Right kidney (tissue), 9 donors: ENCODE results near the gene DDX19B.
"Not testable (repeated sequence)": the region's sequence is repeated elsewhere in the genome, so short reads cannot be mapped to it uniquely, and the experiment has no call there.

Source experiments
- DNase-seq: peaks from one replicate; pipeline ENCODE4 v3.0.0-alpha.2; 2016
- long read RNA-seq, 8 donors: transcript quantifications; one replicate each; lab custom pipeline, GENCODE V29; 2026

Gene DDX19B
- long read RNA-seq, donor 1, partial matches to known transcripts, result 0 of 3 reads
- long read RNA-seq, donor 1, other reads (novel, unspliced or antisense), result 0 of 3 reads
- long read RNA-seq, donor 2, transcript DDX19B-201 (12 exons, 3,386 nt), result major isoform, 6 of 7 reads
- long read RNA-seq, donor 2, partial matches to known transcripts, result 0 of 7 reads
- long read RNA-seq, donor 2, other reads (novel, unspliced or antisense), result 0 of 7 reads
- long read RNA-seq, donor 3, partial matches to known transcripts, result 0 of 2 reads
- long read RNA-seq, donor 3, other reads (novel, unspliced or antisense), result 0 of 2 reads
- long read RNA-seq, donor 4, partial matches to known transcripts, result 5 of 10 reads
- long read RNA-seq, donor 4, other reads (novel, unspliced or antisense), result 0 of 10 reads
- long read RNA-seq, donor 5, transcript DDX19B-201 (12 exons, 3,386 nt), result major isoform, 7 of 9 reads
- long read RNA-seq, donor 5, partial matches to known transcripts, result 0 of 9 reads
- long read RNA-seq, donor 5, other reads (novel, unspliced or antisense), result 0 of 9 reads
- long read RNA-seq, donor 6, partial matches to known transcripts, result 0 of 3 reads
- long read RNA-seq, donor 6, other reads (novel, unspliced or antisense), result 0 of 3 reads
- long read RNA-seq, donor 7, result 0 reads
- long read RNA-seq, donor 8, transcript DDX19B-201 (12 exons, 3,386 nt), result major isoform, 6 of 10 reads
- long read RNA-seq, donor 8, partial matches to known transcripts, result 0 of 10 reads
- long read RNA-seq, donor 8, other reads (novel, unspliced or antisense), result 0 of 10 reads

DNA sequence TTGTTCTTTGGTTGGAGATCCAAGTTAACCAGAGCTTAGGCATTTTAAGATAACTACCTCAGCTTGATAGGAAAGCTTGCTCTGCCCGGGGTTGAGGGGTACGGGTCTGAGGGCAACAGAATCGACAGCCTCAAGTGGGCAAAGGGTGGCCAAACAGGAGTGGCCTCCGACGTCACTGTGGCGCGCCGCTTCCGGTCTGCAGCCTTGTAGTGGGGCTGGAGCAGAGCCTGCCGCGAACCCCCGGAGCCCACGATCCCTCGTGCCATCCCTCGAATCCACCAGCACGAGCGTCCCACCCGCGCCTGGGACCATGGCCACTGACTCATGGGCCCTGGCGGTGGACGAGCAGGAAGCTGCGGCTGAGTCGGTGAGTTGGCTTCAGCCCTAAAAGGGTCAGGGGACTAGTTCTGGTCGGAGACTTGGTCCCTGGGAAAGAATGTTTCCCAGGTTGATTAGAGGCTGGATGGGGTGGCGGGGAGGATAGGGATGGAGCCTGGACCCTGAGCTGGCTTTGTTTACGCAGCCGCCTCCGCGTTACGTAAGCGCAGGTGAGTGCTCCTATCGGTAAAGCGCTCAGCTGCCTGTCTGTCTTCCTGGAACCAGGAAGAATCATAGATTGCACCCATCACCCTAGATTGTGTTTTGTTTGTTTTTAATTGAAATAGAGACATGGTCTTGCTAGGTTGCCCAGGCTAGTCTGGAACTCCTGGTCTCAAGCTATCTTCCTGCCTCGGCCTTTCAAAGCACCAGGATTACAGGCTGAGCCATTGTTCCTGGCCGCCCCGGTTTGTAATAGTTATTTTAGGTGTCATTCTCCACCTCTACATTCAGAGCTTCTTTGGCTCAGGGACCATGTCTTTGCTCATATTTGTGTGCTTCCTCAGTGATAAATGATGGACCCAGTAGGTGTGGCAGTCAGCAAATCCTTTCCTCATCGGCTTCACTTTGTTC is at the start of gene DDX19B:
Gene DDX19B (plus strand): TSS at position 199 of the 951 bp plus-strand sequence. CDS start 112 bp downstream, at position 311.
- DNase-seq, result peak; percentile 79

GRCh38 chr16:70249697-70250096 is 49.3 kb upstream of the DDX19B start:
- DNase-seq, result not testable (repeated sequence)

GRCh38 chr16:70250748-70251628 is 48.0 kb upstream of the DDX19B start:
- peak; percentile 77 for DNase-seq

DNA sequence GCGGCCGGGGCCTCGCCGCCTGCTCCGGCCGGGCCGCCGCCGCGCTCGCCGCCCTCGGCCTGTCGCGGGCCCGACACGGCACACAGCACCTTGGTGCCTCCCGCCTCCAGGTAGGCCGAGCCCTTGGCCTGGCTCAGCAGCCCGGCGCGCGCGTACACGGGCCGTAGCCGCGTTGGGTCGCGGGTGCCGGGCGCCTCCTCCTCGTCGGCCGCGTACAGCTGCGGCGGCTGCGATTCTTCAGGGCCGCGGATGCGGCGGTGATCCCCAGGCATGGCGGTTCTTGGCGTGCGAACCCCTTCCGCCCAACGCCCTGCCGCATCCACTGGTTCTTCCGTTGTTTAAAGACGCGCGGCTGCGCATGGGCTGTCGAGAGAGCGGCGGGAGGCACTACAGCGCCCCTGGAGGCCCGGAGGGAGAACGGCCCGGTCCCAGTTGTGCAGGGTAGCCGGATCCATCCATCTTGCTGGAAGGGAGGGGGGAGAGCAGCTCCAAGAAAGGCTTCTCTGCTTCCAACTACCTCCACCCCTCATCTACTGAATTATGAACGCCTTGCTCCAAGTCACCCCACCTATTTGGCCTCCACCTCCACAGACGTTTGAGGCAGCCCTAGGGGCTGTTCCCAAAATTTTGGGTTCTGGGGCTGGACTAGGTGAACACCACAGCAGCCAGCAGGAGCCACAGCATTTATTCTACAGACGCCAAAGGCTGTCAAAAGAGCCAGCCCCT is 47.2 kb upstream of the DDX19B start, which contains the start of gene EXOSC6:
Gene EXOSC6 (minus strand): TSS at position 312 of the 726 bp plus-strand sequence. CDS start 40 bp downstream, at position 272.
- DNase-seq, result peak; percentile 98

GRCh38 chr16:70252355-70252988 is 46.5 kb upstream of the DDX19B start:
- DNase-seq, result no peak

GRCh38 chr16:70253291-70254106 is 45.5 kb upstream of the DDX19B start:
- DNase-seq, result no peak

DNA sequence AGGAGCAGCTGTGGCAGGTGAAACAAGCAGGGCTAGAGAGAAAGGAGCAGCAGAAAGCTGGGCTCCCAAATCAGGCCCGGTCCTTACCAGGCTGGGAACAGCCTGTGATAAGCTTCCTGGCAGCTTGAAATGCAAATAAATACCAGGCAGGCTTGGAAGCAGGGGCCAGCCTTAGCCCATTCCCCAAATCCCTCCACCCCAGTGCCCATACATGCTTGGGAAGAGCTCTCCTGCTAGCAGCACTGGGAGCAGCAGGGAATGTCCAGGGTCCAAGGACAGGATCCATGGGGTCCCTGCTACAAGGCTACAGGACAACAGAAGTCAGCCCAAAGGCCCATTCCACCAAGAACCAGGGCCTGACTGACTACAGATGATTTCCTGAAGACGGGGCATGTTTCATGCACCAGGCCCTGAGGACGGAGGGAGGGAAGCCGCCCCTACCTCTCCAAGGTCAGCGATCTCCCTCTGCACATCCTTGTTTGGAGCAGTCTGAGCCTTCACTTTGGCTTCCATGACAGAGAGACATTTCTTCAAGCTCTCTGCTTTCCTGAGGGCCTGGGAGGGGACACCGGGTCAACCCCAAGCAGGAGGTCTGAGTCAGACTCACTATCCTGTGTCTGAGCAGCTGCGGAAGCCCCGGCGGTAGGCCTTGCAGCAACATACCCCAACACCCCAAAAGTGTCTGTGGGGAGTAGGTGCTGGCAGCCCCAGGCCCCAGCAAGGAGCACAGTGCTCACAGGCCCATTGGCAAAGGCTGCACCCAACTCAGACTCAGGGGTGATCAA is 44.6 kb upstream of the DDX19B start:
- no peak for DNase-seq

DNA sequence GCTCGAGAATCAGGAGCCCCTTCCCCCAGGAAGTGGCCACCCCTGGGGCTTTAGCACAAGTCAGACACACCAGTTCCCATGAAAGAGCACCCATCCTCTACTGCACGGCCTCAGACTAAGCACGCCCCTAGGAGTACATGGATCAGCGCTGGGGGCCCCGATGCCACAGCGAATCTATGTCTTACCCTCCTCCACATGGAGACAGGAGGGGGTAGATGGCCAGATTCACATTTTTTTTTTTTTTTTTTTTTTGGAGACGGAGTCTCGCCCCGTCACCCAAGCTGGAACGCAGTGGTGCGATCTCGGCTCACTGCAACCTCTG is 44.1 kb upstream of the DDX19B start:
- no peak for DNase-seq

DNA sequence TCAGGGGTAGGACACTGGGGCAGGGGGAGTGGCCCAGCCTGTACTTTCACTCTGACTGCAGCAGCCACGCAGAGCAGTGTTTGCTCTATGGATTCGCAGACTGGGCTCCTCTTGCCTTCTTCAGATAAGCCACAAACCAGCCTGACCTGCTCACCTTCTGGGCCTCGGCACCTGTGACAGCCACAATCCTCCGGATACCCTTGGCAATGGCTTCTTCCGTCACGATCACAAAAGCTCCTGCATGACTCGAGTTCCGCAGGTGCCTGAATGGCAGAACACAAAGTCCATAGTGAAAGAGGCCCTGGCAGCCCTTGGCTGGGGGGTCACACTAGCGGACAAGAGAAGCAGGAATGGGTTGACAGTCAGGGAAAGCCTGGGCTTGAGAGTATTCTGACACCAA is 43.4 kb upstream of the DDX19B start:
- DNase-seq, result no peak

DNA sequence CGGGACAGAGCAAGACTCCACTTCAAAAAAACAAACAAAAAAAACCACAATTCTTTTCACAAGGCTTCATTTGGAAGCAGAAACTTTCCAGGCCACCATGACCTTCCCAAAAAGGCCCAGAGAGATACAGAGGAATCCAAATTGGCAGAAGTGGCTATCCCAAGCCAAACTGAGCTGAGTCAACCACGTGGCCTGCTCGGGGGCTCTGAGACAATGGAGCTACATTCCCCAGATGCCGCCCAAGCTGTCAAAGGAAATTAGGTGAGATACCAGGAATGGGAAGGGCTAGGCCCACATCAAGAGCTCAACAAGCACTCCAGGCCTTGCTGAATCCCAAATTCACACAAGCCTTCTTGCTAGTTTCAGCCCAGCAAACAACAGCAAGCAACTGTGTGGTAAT is 41.6 kb upstream of the DDX19B start:
- no peak for DNase-seq

GRCh38 chr16:70258065-70258464 is 40.9 kb upstream of the DDX19B start:
- DNase-seq, result no peak

GRCh38 chr16:70258946-70259345 is 40.0 kb upstream of the DDX19B start:
- DNase-seq, result no peak

GRCh38 chr16:70259903-70260302 is 39.1 kb upstream of the DDX19B start:
- not testable (repeated sequence) for DNase-seq

DNA sequence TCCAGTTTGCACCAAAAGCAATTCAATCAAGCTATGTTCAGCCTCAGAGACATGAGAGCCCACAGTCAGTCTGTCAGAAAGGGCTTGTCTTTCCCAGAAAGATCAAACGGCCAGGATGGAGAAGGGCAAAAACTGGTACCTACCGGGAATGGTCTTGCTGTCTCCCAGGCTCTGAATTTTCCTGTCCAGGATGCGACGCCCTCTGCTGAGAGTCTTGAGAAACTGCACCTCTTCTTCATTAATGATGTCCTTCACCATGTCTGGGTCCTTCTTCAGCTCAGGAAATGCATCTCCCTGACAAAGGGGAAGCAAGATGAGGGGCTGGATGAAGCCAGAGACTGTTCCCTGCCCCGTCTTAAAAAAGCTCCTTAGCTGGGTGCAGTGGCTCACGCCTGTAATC is 31.5 kb upstream of the DDX19B start:
- no peak for DNase-seq

- not testable (repeated sequence) for DNase-seq
Measured at GRCh38 chr16:70267922-70268321, 31.1 kb upstream of the DDX19B start.

GRCh38 chr16:70269471-70269870 is 29.5 kb upstream of the DDX19B start:
- DNase-seq, result no peak

GRCh38 chr16:70270176-70270575 is 28.8 kb upstream of the DDX19B start:
- DNase-seq, result no peak

- DNase-seq, result no peak
Measured at GRCh38 chr16:70271696-70272095, 27.3 kb upstream of the DDX19B start.
